T-helper 17 cell (primary cell): Measurements from ENCODE around the gene ERMARD. TPM values are rescaled to one million over a fixed set of nuclear protein-coding genes. Genes with fewer than 3 reads are reported as not detected.

Experiments used
- ATAC-seq: fragments of 150-1000 bp; cut with Tn5 transposase; 2 replicates; pipeline ENCODE4 v1.10.0; 2021; ENCODE audit warnings: mild to moderate bottlenecking, moderate library complexity
- DNase-seq, 3 donors: peaks; one replicate each; pipeline versions ENCODE4 v3.0.0 to v3.0.0-alpha.2; 2020 to 2021
- H3K9me3 ChIP-seq: one replicate; pipeline ENCODE4 v1.7.0; 2013; ENCODE audit warnings: low read length, mild to moderate bottlenecking; ENCODE audit not compliant: control insufficient read depth, poor library complexity, severe bottlenecking
- H3K27ac Mint-ChIP-seq: one replicate; pipeline ENCODE4 v1.8.0; 2022; ENCODE audit warnings: mild to moderate bottlenecking, moderate library complexity, mixed read lengths
- H3K27me3 Mint-ChIP-seq: one replicate; pipeline ENCODE4 v1.8.0; 2022; ENCODE audit warnings: mixed read lengths
- H3K36me3 Mint-ChIP-seq: one replicate; pipeline ENCODE4 v1.8.0; 2022; ENCODE audit warnings: low read depth, mixed read lengths
- H3K4me1 Mint-ChIP-seq: one replicate; pipeline ENCODE4 v1.8.0; 2022; ENCODE audit warnings: mild to moderate bottlenecking, mixed read lengths
- H3K4me3 Mint-ChIP-seq: one replicate; pipeline ENCODE4 v1.8.0; 2022; ENCODE audit warnings: mild to moderate bottlenecking, moderate library complexity, mixed read lengths
- total RNA-seq, 4 donors: library from RNA in 2 of 4; stranded (reverse) in 2 of 4; gene quantifications; one replicate each; pipeline ENCODE4 v1.2.3 and lab custom pipeline; 2022 to 2026

ERMARD gene
- total RNA-seq, 2 donors from 2014 or later: 28.9 to 31.7 TPM

GRCh38 chr6:169779896-169780295 lies 28.5 kb downstream of the ERMARD start:
- Mint-ChIP-seq H3K27ac (no peak overlapping the region), H3K27me3 (no peaks in the 10 kb centered on the region), H3K4me3 (no peak overlapping the region), H3K4me1 (no peaks in the 10 kb centered on the region), H3K36me3 (no peaks in the 10 kb centered on the region)
- ATAC-seq (no peak), DNase-seq (no peak)
- H3K9me3 ChIP-seq: no peaks in the 10 kb centered on the region

DNA sequence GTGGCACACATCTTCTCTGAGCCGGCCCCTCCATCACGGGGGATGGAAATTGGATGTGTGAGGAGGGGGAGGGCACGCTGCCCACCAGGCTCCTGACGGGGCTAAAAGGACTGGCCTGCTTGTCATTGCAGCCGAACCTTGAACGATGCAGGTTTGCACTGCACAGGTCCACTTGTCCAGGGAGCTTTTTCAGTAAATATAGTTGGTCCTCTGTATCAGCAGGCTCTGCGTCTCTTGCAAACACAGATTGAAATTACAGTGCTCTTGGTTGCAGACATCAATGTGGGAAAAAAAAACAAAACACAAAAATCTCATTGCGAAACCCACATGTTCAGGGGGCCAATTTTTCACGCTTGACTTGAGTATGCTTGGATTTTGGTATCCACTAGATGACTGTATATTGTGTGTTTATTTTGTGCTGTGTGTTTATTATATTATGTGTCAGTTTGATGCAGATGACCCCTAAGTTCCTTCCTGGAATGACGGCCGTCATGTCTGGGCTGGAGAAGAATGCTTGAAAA lies 29.2 kb downstream of the ERMARD start:
- H3K4me1 Mint-ChIP-seq: no peaks in the 10 kb centered on the region
- H3K36me3 Mint-ChIP-seq: no peaks in the 10 kb centered on the region
- H3K9me3 ChIP-seq: no peaks in the 10 kb centered on the region
- DNase-seq: no peak
- no peak for ATAC-seq
- no peak overlapping the region for H3K27ac Mint-ChIP-seq
- H3K4me3 Mint-ChIP-seq: no peak overlapping the region
- no peaks in the 10 kb centered on the region for H3K27me3 Mint-ChIP-seq

DNA sequence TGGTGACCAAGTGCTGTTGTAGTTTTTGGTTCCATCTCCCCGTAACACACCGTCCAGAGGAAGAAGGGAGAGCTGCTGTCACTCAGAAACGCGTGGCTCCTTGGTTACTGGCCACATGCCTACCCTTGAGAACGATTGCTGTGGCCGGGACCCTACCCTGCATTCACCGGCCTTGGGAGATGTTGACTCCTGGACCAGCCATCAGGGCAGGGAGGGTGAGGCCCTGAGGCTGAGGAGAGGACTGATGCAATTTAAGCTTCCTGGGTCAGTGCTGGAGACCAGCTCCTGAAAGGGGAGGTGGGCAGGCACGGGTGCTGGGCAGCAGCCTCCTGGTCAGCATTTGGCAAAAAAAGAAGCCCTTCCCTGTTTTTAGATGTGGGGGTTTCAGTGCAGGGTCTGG lies 31.5 kb downstream of the ERMARD start:
- Mint-ChIP-seq H3K27me3 (no peaks in the 10 kb centered on the region), H3K36me3 (no peaks in the 10 kb centered on the region), H3K27ac (no peak overlapping the region), H3K4me1 (peaks cover 5% of the 10 kb centered on the region), H3K4me3 (no peak overlapping the region)
- DNase-seq: no peak
- no peaks in the 10 kb centered on the region for H3K9me3 ChIP-seq
- ATAC-seq: no peak

GRCh38 chr6:169783401-169783800 lies 32.0 kb downstream of the ERMARD start:
- no peaks in the 10 kb centered on the region for H3K9me3 ChIP-seq
- Mint-ChIP-seq H3K4me1 (peaks cover 5% of the 10 kb centered on the region), H3K36me3 (no peaks in the 10 kb centered on the region), H3K4me3 (no peak overlapping the region), H3K27me3 (no peaks in the 10 kb centered on the region), H3K27ac (no peak overlapping the region)
- DNase-seq: no peak
- no peak for ATAC-seq

DNA sequence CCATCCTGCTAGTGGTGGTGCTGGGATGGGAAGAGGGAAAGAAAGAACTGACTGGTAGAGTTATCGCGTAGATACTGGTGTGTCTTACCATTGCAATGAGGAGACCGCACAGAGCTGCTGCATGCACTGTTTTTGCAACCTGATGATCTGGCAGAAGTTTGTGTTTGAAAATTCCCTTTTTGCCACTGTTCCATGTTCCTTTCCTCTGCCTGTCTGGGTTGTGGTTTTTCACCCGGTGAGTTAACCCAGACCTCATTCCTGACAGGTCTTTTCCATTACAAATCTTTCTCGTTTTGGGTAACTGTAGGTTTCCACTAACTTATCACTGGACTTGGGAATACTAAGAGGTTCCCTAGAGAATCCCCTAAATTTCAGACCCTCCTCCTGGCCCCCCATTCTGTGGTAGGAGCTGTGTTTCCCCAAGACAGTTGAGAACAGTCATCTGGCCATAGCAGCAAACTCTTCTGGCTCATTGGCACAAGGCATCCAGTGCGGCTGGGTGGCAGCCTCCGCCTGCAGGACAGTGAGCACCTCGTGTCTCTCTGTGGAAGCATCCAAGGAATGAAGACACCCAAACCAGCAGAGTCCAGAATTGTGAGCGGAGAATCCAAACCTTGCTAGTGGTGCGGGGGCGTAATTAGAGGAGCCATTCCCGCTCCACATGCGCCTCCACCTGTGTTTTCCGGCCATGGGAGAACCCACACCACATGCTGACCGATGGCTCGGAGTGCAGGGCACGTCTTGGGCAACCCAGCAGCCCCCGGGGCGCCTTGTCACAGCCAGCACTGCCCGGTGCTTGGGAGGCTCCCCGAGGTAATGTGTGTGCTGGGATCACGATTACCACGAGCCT lies 32.8 kb downstream of the ERMARD start:
- DNase-seq: no peak
- Mint-ChIP-seq H3K27ac (no peak overlapping the region), H3K27me3 (no peaks in the 10 kb centered on the region), H3K36me3 (no peaks in the 10 kb centered on the region), H3K4me3 (no peak overlapping the region), H3K4me1 (peaks cover 5% of the 10 kb centered on the region)
- no peak for ATAC-seq
- no peaks in the 10 kb centered on the region for H3K9me3 ChIP-seq

DNA sequence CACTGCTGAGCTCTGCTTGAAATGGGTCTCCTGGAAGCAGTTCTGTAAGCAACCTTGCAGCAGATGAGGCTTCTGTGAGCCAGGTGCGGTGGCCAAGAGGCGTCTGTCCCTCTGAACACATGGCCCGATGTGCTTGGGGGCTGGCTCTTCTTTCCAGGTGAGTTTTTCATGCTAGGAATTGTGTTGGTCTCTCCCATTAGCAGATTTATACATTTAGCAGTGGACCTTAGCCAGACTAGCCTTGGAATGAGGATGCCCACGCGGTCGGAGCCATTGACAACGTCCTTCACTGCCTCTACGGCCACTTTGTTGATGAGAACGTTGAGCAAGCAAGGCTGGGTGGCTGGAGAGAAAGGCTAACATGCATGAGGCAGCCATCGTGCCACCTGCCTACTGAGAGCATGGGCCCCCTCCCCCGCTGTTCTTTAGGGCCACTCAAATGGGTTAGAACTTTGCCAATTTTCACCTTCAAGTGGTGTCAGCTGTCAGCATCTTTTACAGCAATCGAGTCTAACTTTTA lies 33.5 kb downstream of the ERMARD start:
- DNase-seq: no peak
- H3K9me3 ChIP-seq: no peaks in the 10 kb centered on the region
- no peak overlapping the region for H3K4me3 Mint-ChIP-seq
- H3K27ac Mint-ChIP-seq: no peak overlapping the region
- no peaks in the 10 kb centered on the region for H3K27me3 Mint-ChIP-seq
- no peak for ATAC-seq
- no peaks in the 10 kb centered on the region for H3K36me3 Mint-ChIP-seq
- H3K4me1 Mint-ChIP-seq: peaks cover 5% of the 10 kb centered on the region

DNA sequence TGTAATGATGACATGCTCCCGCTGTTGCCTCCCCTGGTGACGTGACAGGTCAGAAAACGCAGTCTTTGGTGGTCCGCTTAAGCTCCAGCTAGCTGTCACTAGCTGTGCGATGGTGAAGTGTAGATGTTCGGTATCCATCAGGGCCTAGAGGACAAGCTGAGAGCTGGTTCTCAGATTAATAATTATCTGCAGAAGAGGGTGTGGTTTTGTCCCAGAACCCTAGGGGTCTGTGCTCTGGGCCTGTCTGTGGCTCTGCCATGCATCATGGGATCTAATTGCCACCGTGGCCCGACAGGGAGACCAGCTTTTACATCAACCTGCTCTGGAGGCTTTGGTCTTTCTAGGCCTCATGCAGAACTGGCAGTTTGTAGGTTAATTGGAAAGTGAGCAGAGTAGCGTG lies 34.1 kb downstream of the ERMARD start:
- Mint-ChIP-seq H3K27me3 (no peaks in the 10 kb centered on the region), H3K4me3 (no peak overlapping the region), H3K27ac (no peak overlapping the region), H3K4me1 (peaks cover 10% of the 10 kb centered on the region), H3K36me3 (no peaks in the 10 kb centered on the region)
- ATAC-seq: no peak
- no peak for DNase-seq
- H3K9me3 ChIP-seq: no peaks in the 10 kb centered on the region

- H3K27ac Mint-ChIP-seq: no peak overlapping the region
- no peaks in the 10 kb centered on the region for H3K9me3 ChIP-seq
- no peak overlapping the region for H3K4me3 Mint-ChIP-seq
- DNase-seq (no peak), ATAC-seq (no peak)
- H3K4me1 Mint-ChIP-seq: peaks cover 16% of the 10 kb centered on the region
- peaks cover 3% of the 10 kb centered on the region for H3K27me3 Mint-ChIP-seq
- H3K36me3 Mint-ChIP-seq: no peaks in the 10 kb centered on the region
Measured at GRCh38 chr6:169786349-169786748, 34.9 kb downstream of the ERMARD start.

GRCh38 chr6:169787797-169788196 lies 36.4 kb downstream of the ERMARD start:
- ATAC-seq (no peak), DNase-seq (no peak)
- H3K27ac Mint-ChIP-seq: no peak overlapping the region
- H3K9me3 ChIP-seq: no peaks in the 10 kb centered on the region
- peaks cover 19% of the 10 kb centered on the region for H3K4me1 Mint-ChIP-seq
- H3K36me3 Mint-ChIP-seq: peaks cover 3% of the 10 kb centered on the region
- H3K4me3 Mint-ChIP-seq: no peak overlapping the region
- H3K27me3 Mint-ChIP-seq: peaks cover 16% of the 10 kb centered on the region

DNA sequence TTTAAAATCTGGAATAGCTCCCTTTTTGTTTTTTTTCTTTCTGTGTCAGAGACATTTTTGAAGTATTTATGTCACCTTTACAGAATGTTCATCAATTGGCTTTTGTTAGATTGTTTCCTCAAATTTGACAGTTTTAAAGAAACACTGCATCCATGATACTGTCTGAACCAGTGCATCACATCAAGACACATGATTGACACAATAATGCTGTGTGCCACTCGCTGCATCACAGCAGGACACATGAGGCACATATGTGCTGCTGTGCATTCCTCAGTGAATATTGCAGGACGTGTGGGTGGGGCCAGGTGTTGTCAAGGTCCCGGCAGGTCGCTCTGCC lies 37.4 kb downstream of the ERMARD start:
- H3K9me3 ChIP-seq: no peaks in the 10 kb centered on the region
- H3K36me3 Mint-ChIP-seq: peaks cover 3% of the 10 kb centered on the region
- no peak for ATAC-seq
- peaks cover 19% of the 10 kb centered on the region for H3K4me1 Mint-ChIP-seq
- H3K27me3 Mint-ChIP-seq: peaks cover 25% of the 10 kb centered on the region
- no peak overlapping the region for H3K27ac Mint-ChIP-seq
- H3K4me3 Mint-ChIP-seq: peak overlapping the region; percentile 89
- no peak for DNase-seq

DNA sequence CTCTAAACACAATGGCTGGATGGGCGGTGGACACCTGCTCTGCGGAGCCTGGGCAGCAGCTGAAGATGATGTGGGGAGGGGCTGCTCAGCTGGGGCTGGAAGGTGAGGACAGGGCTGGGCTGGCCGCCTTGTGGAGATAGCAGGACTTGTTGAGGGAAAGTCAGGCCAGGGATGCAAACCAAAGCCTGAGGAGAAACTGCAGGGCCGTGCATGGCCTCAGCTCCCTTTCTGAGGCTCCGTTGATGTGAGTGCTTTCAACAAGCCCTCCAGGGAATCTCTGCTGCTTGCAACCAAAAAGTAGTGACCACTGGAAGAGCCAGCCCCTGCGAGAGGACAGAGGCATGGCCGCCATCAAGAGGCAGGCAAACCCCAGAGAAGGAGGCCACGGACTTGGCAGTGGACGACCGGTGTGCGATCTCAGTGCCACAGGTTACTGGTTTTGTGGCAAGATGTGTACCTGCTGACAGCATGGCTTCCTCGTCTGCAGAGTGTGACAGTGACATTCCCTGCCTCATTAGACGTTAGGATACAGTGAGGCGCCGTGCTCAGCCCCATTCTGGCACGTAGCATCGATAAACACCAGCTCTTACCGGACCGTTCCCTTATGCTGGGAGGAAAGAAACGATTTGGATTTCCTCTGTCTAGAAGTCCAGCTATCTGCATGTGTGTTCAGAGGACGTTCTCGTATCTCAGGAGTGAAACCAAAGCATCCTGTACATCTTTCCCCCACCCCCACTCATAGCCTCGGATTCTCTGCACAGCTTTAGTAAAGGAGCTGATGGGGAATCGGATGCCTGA lies 37.9 kb downstream of the ERMARD start:
- Mint-ChIP-seq H3K4me3 (peak overlapping the region; percentile 89), H3K36me3 (peaks cover 3% of the 10 kb centered on the region)
- ATAC-seq: no peak

GRCh38 chr6:169789944-169790927 lies 38.8 kb downstream of the ERMARD start:
- ATAC-seq (peak; percentile 97), DNase-seq (peak; percentile 61 to 70 (median 69))
- peak overlapping the region; percentile 89 for H3K4me3 Mint-ChIP-seq
- peaks cover 3% of the 10 kb centered on the region for H3K36me3 Mint-ChIP-seq
- H3K4me1 Mint-ChIP-seq: peaks cover 19% of the 10 kb centered on the region
- H3K9me3 ChIP-seq: no peaks in the 10 kb centered on the region
- peak overlapping the region; percentile 21 for H3K27ac Mint-ChIP-seq
- H3K27me3 Mint-ChIP-seq: peaks cover 25% of the 10 kb centered on the region

More for the DNA sequence above, 37.9 kb downstream of the ERMARD start:
- Mint-ChIP-seq H3K4me1 (peaks cover 19% of the 10 kb centered on the region), H3K27me3 (peaks cover 25% of the 10 kb centered on the region), H3K27ac (no peak overlapping the region)
- no peak for DNase-seq
- no peaks in the 10 kb centered on the region for H3K9me3 ChIP-seq
